Measurements from ENCODE around the gene SFTA2.
"Not testable (repeated sequence)": the region's sequence is repeated elsewhere in the genome, so short reads cannot be mapped to it uniquely, and the experiment has no call there.

DNA sequence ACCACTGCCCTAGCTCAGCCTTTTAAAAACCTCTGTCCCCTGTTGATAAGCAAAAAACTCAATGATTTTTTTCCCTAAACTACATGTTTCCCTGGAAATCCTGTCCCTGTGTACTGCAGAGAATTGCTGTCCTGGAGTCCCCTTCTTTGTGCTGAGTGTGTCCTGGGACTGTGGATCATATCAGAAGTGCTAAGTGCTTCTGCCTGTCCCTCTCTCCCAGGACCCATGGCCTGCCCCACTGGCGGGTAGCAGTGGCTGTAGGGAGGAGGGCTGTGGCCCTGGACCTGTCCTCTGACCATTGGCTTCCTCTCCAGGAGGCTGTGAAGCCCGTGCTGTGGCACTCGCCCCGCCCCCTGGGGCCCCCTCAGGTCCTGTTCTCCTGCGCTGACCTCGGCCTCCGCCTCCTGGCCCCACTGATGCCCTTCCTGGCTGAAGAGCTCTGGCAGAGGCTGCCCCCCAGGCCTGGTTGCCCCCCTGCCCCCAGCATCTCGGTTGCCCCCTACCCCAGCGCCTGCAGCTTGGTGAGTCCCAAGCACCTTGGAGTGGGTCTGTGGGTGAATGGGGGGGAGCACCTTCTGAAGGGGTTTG, 7.8 kb downstream of the SFTA2 start:
- TF ChIP-seq CTCF, EZH2phosphoT487, EZH2 (IDR thresholded peaks at IDR 0.05): not testable (repeated sequence)
